ENCODE results near the gene NUDT21.
"Not testable (repeated sequence)": the region's sequence is repeated elsewhere in the genome, so short reads cannot be mapped to it uniquely, and the experiment has no call there.

The NUDT21 gene

GRCh38 chr16:56384074-56384721, 66.9 kb downstream of the NUDT21 start:
- peaks cover 5% of the 10 kb centered on the region for H3K9me3 ChIP-seq
- H3K36me3 ChIP-seq: peaks cover 25% of the 10 kb centered on the region
- no peaks in the 10 kb centered on the region for H3K4me1 ChIP-seq

GRCh38 chr16:56382901-56383355, 68.2 kb downstream of the NUDT21 start:
- no peak for DNase-seq
- no peak overlapping the region for H3K4me3 ChIP-seq (ENCODE audit: low read depth, low read length)
- H3K9me3 ChIP-seq: peaks cover 5% of the 10 kb centered on the region
- TF ChIP-seq CTCF (IDR thresholded peaks at IDR 0.05; ENCODE audit: low read depth, low read length): no peak
- H3K27me3 ChIP-seq: no peaks in the 10 kb centered on the region
- peaks cover 22% of the 10 kb centered on the region for H3K36me3 ChIP-seq
- no peaks in the 10 kb centered on the region for H3K4me1 ChIP-seq

More at GRCh38 chr16:56384074-56384721, 66.9 kb downstream of the NUDT21 start:
- TF ChIP-seq CTCF (IDR thresholded peaks at IDR 0.05; ENCODE audit: low read depth, low read length): no peak
- DNase-seq: no peak
- H3K27me3 ChIP-seq: no peaks in the 10 kb centered on the region
- no peak overlapping the region for H3K4me3 ChIP-seq (ENCODE audit: low read depth, low read length)

GRCh38 chr16:56382459-56382858, 68.7 kb downstream of the NUDT21 start:
- TF ChIP-seq CTCF (IDR thresholded peaks at IDR 0.05; ENCODE audit: low read depth, low read length): no peak

GRCh38 chr16:56380778-56381485, 70.2 kb downstream of the NUDT21 start:
- not testable (repeated sequence) for H3K27me3 ChIP-seq; H3K4me3 ChIP-seq (ENCODE audit: low read depth, low read length); DNase-seq; H3K4me1 ChIP-seq; H3K9me3 ChIP-seq
- H3K36me3 ChIP-seq: peaks cover 22% of the 10 kb centered on the region

More at GRCh38 chr16:56382459-56382858, 68.7 kb downstream of the NUDT21 start:
- no peak for DNase-seq
- Histone ChIP-seq H3K4me3 (ENCODE audit: low read depth, low read length) (no peak overlapping the region), H3K36me3 (peaks cover 22% of the 10 kb centered on the region), H3K9me3 (peaks cover 5% of the 10 kb centered on the region), H3K4me1 (no peaks in the 10 kb centered on the region), H3K27me3 (no peaks in the 10 kb centered on the region)
